Measurements from ENCODE around the gene AMDHD1. TPM values are rescaled to one million over a fixed set of nuclear protein-coding genes. Genes with fewer than 3 reads are reported as not detected.
A peak's percentile ranks its signal among the peaks of the same experiment; 100 is the strongest.
"Not testable (repeated sequence)": the region's sequence is repeated elsewhere in the genome, so short reads cannot be mapped to it uniquely, and the experiment has no call there.

Gene AMDHD1
- total RNA-seq, 1 experiment from 2014 or later = 1.6 TPM

- DNase-seq (ENCODE audit: low read depth) = peak; percentile 11
Measured at GRCh38 chr12:95963096-95963495, 20.0 kb downstream of the AMDHD1 start.

- DNase-seq (ENCODE audit: low read depth) = peak; percentile 23
Measured at GRCh38 chr12:95966287-95966870, 23.2 kb downstream of the AMDHD1 start.

DNA sequence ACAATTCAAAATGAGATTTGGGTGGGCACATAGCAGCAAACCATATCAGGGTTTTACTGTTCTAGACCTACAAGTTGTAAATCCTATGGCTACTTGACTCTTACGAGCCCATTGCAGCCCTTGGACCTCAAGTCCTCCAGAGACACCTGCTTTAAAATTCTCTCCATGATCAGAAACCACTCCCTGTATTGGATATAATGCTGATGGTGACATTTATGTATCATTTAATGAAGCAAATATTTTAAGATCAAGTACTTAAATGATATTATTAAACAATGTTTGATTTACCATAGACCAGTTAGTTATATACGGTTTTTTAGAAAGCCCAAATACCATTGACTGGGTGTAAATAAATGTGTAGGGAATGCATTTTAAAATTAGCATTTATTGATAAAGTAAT lies 24.2 kb downstream of the AMDHD1 start:
- no peak for DNase-seq (ENCODE audit: low read depth)

DNA sequence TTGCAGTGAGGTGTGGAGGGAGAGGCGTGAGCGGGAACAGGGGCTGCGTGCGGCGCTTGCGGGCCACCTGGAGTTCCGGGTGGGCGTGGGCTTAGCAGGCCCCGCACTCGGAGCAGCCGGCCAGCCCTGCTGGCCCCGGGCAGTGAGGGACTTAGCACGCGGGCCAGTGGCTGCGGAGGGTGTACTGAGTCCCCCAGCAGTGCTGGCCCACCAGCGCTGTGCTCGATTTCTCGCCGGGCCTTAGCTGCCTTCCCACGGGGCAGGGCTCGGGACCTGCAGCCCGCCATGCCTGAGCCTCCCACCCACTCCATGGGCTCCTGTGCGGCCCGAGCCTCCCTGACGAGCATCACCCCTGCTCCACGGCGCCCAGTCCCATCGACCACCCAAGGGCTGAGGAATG lies 26.0 kb downstream of the AMDHD1 start:
- not testable (repeated sequence) for DNase-seq (ENCODE audit: low read depth)

GRCh38 chr12:95970905-95971304 lies 27.8 kb downstream of the AMDHD1 start:
- no peak for DNase-seq (ENCODE audit: low read depth)

- no peak for DNase-seq (ENCODE audit: low read depth)
Measured at GRCh38 chr12:95972832-95973456, 29.8 kb downstream of the AMDHD1 start.

- no peak for DNase-seq (ENCODE audit: low read depth)
Measured at GRCh38 chr12:95974358-95974757, 31.2 kb downstream of the AMDHD1 start.

DNA sequence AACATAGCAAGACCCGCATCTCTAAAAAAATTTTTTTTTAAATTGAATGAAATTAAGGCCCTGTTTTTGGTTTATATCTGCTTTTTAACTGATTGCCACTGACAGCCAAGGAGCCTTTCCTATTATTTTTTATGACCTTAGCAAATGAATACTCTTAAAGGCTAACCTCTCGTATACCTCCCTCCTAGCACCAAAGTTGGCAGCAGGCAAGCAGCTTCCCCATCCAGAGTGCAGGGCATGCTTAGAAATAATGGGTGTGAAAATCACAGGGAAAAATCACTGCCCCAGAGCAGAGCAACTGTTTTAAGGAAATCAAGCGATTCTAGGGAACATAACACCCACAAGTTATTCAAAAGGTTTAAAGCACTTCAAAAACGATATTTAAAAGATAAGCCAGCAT lies 32.4 kb downstream of the AMDHD1 start:
- no peak for DNase-seq (ENCODE audit: low read depth)

DNA sequence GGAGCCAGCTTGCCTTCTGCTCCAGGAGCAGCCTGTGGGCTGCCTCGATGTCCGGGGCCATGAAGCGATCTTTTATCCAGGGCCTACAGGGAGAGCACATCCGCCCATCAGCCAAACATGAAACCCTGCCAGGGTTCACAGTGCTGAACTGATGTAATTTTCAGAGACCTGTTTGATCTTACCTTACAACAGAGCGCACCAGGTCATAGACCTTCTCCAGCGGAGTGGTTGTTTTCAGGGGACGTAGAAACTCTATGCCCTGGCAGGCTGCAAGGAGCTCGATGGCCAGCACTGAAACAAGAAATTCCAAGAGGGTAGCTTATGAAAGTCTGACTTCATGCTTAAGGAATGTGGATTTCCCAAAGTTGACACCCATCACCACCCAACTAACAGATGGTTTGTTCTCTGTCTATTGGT lies 33.3 kb downstream of the AMDHD1 start:
- peak; percentile 39 for DNase-seq (ENCODE audit: low read depth)

GRCh38 chr12:95977764-95978305 lies 34.7 kb downstream of the AMDHD1 start:
- DNase-seq (ENCODE audit: low read depth) = no peak

DNA sequence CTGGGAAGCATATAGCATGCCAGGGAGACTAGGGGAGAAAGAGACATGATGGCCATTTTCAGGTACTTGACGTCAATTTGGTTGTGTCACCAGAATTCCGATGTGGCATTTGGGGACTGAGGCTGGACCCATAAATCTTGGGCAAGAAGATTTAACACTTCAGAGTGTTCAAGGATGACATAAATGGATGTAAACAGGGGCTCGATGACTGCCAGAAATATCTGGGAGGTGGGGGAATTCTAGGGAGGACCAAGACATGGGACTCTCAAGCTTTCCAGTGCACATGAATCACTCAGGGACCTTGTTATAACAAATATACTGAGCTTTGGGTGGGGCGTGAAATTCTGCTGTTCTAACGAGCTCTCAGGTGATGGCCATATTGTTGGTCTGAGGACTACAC lies 35.2 kb downstream of the AMDHD1 start:
- DNase-seq (ENCODE audit: low read depth) = no peak

- DNase-seq (ENCODE audit: low read depth) = no peak
Measured at GRCh38 chr12:95978774-95979173, 35.6 kb downstream of the AMDHD1 start.

DNA sequence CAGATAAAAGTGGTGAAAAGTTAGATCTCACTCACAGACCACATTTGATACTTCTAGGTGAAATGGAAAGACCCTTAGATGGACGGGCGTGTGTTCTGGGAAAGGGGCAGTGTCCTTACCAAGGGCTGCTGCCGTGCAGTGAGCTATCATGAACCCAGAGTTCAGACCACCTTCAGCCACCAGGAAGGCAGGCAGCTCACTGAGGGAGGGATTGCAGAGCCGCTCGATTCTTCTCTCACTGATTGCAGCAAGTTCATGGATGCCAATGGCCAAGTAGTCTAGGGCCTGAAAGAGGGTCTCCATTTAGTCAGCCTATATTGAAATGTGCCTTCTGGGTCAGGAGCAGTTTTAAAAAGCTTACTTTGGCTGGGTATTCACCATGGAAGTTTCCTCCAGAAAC lies 37.3 kb downstream of the AMDHD1 start:
- no peak for DNase-seq (ENCODE audit: low read depth)

DNA sequence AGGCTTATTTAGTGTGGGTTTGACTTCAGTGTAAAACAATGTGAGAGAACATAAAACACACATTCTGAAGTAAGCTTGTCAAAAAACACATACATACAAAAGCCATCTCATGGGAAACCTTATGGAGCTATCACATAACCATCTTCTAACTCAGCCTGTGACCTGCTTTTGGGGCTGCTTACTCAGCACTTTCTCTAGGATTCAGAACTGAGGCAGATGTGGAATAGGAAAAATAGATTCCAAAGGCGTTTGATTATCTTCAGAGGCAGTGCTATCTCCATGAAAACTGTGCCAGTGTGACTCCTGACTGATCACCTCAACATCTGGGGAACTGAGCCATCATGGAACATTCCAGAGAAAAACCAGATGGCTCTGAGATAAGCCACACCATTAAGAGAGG lies 39.5 kb downstream of the AMDHD1 start:
- DNase-seq (ENCODE audit: low read depth) = no peak

DNA sequence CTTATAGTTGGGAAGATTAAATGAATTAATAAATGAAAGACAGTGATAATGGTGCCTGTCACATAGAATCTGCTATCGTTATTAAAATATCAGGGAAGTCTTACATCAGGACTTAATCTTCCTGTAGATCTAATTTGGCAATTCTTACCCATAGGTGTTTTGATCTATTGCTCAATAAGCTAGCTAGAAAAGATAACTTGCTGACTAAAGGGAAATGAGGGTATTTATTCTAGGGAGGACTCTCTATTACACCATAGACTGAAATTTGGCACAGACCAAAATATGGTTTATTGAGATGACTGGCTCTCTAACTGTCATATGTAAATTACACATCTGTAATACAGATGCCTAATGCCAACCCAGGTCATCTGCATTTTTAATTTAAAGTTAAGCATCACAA lies 41.6 kb downstream of the AMDHD1 start:
- DNase-seq (ENCODE audit: low read depth) = no peak

GRCh38 chr12:95986635-95987570 lies 43.8 kb downstream of the AMDHD1 start:
- DNase-seq (ENCODE audit: low read depth) = no peak

- DNase-seq (ENCODE audit: low read depth) = no peak
Measured at GRCh38 chr12:95988506-95989275, 45.6 kb downstream of the AMDHD1 start.

DNA sequence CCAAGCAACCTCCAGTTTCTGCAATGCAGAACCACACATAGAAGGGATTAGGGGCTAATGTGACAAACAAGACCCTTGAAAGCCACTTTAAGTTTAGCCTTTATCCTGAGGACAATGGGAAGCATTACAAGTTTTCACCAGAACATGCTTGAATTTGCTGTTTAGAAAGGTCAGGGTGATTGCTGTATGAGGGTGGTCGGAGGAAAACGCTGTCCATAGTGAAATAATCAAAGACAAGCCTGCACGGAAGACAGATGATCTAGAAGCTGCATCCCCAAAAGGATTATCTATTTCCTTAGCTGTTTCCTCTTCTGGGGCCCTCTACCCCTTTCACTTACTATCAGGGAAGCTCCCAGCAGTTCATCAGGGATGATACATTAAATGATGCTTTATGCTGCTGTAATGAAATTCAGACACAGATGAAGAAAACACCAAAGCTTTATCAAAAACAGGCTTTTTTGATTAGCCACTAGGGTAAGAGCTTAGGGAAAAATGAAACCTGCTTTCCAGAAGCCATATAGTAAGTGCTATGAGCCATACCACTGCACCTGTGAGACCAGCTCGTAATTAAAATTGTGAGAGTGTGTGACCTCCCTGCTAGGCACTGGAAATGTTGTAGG lies 46.5 kb downstream of the AMDHD1 start:
- no peak for DNase-seq (ENCODE audit: low read depth)

- no peak for DNase-seq (ENCODE audit: low read depth)
Measured at GRCh38 chr12:95990136-95990535, 47.0 kb downstream of the AMDHD1 start.

DNA sequence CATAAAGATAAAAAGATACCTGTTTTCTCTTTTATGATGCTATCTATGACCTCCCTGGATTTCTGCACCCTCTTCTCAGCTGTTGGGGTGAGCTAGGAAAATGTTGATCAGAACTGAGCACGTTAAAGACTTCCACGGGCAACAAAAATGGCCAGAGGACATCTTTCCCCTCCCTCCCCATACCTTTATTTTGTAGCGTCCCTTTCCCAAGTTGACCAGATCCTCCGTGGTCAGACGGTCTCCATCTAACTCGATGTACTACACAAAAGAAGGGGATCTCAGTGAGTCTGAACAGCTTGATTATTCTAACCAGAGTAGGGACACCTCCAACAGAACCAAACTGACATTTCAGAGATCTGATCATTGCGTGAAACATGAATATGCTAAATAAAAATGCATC lies 50.8 kb downstream of the AMDHD1 start:
- DNase-seq (ENCODE audit: low read depth) = no peak

GRCh38 chr12:95994476-95994875 lies 51.3 kb downstream of the AMDHD1 start:
- peak; percentile 2 for DNase-seq (ENCODE audit: low read depth)
